Stimulated activated CD8-positive, alpha-beta memory T cell treated with anti-CD3 and anti-CD28 coated beads, Interleukin-12 subunit alpha, Interleukin-12 subunit beta, amount 100 ng/mL, for 24 hours (primary cell): Measurements from ENCODE around the gene SPATA18.

Experiments used
- DNase-seq: peaks from one replicate; pipeline ENCODE4 v3.0.0-alpha.2; 2020; ENCODE audit errors: extremely low read depth

Gene SPATA18

GRCh38 chr4:52051213-52051614, at the start of gene SPATA18:
Gene SPATA18, plus strand, starts transcription at chr4:52051304. Its CDS starts 401 bp downstream, at chr4:52051705.
- DNase-seq: no peak

- DNase-seq: no peak
These were observed 49.5 kb upstream of the SPATA18 start for GRCh38 chr4:52001616-52002015.

GRCh38 chr4:52004414-52004813, 46.7 kb upstream of the SPATA18 start:
- DNase-seq: no peak

GRCh38 chr4:52005604-52006273, 45.4 kb upstream of the SPATA18 start:
- no peak for DNase-seq

- no peak for DNase-seq
These were observed 44.2 kb upstream of the SPATA18 start for GRCh38 chr4:52006887-52007286.

GRCh38 chr4:52010986-52011385, 40.1 kb upstream of the SPATA18 start:
- no peak for DNase-seq

- no peak for DNase-seq
These were observed 38.5 kb upstream of the SPATA18 start for GRCh38 chr4:52012651-52013050.

- no peak for DNase-seq
These were observed 36.2 kb upstream of the SPATA18 start for GRCh38 chr4:52014903-52015302.

- DNase-seq: no peak
These were observed 35.7 kb upstream of the SPATA18 start for GRCh38 chr4:52015366-52015765.

- no peak for DNase-seq
These were observed 34.1 kb upstream of the SPATA18 start for GRCh38 chr4:52016981-52017380.

- no peak for DNase-seq
These were observed 33.3 kb upstream of the SPATA18 start for GRCh38 chr4:52017814-52018213.

- no peak for DNase-seq
These were observed 31.0 kb upstream of the SPATA18 start, which contains the start of gene LRRC66 for GRCh38 chr4:52019936-52020657. Gene LRRC66, minus strand, starts transcription at chr4:52020363. Its CDS starts 2,750 bp downstream, at chr4:52017613.

- no peak for DNase-seq
These were observed 22.1 kb upstream of the SPATA18 start for GRCh38 chr4:52028970-52029369.

GRCh38 chr4:52032005-52032404, 19.1 kb upstream of the SPATA18 start:
- DNase-seq: no peak

- no peak for DNase-seq
These were observed 15.9 kb upstream of the SPATA18 start for GRCh38 chr4:52035190-52035589.

- no peak for DNase-seq
These were observed 14.1 kb upstream of the SPATA18 start for GRCh38 chr4:52036886-52037530.

- no peak for DNase-seq
These were observed 13.4 kb upstream of the SPATA18 start for GRCh38 chr4:52037689-52038102.

- DNase-seq: peak; percentile 33
These were observed 12.8 kb upstream of the SPATA18 start, which contains the start of gene SGCB for GRCh38 chr4:52038103-52038912. Gene SGCB, minus strand, starts transcription at chr4:52038299. Its CDS starts 40 bp downstream, at chr4:52038259.

- no peak for DNase-seq
These were observed 6.1 kb upstream of the SPATA18 start for GRCh38 chr4:52045028-52045427.

- DNase-seq: no peak
These were observed 1.8 kb upstream of the SPATA18 start for GRCh38 chr4:52049266-52049665.

GRCh38 chr4:52051615-52052474, 741 bp downstream of the SPATA18 start:
- no peak for DNase-seq
